Trophoblast cell (in vitro differentiated cells and primary cell): Measurements from ENCODE around the gene PFN1.

Experiments
- DNase-seq, 2 donors: peaks; one replicate each; pipeline ENCODE4 v3.0.0-alpha.2; 2016
- H2AFZ ChIP-seq: 2 replicates; pipeline ENCODE4 v1.6.1; 2013; ENCODE audit warnings: low read length, moderate library complexity, mild to moderate bottlenecking; ENCODE audit not compliant: insufficient read depth, poor library complexity
- H2AK5ac ChIP-seq: 2 replicates; pipeline ENCODE4 v1.6.1; 2013; ENCODE audit warnings: mild to moderate bottlenecking, low read length
- H2BK120ac ChIP-seq: 2 replicates; pipeline ENCODE4 v1.6.1; 2013; ENCODE audit warnings: low read length, mild to moderate bottlenecking, moderate library complexity; ENCODE audit not compliant: insufficient read depth, poor library complexity
- H2BK12ac ChIP-seq: 2 replicates; pipeline ENCODE4 v1.6.1; 2013; ENCODE audit warnings: mild to moderate bottlenecking, low read length, moderate library complexity
- H2BK5ac ChIP-seq: 2 replicates; pipeline ENCODE4 v1.6.1; 2013; ENCODE audit warnings: low read length, low read depth, moderate library complexity, mild to moderate bottlenecking; ENCODE audit not compliant: poor library complexity
- H3K14ac ChIP-seq: 2 replicates; pipeline ENCODE4 v1.6.1; 2013; ENCODE audit warnings: mild to moderate bottlenecking, low read length
- H3K18ac ChIP-seq: 2 replicates; pipeline ENCODE4 v1.6.1; 2013; ENCODE audit warnings: mild to moderate bottlenecking, low read length
- H3K23ac ChIP-seq: 2 replicates; pipeline ENCODE4 v1.6.1; 2013; ENCODE audit warnings: low read length
- H3K27ac ChIP-seq: 2 replicates; pipeline ENCODE4 v1.5.1; 2013; ENCODE audit warnings: low read depth, mild to moderate bottlenecking, inconsistent platforms, low read length, moderate library complexity
- H3K27me3 ChIP-seq: 2 replicates; pipeline ENCODE4 v1.6.1; 2013; ENCODE audit warnings: inconsistent platforms, mild to moderate bottlenecking, low read length, moderate library complexity; ENCODE audit not compliant: insufficient read depth
- H3K36me3 ChIP-seq, 2 experiments: 1 replicate in 1 of 2; 2 replicates in 1 of 2; pipeline ENCODE4 v1.6.1; 2013; ENCODE audit warnings: low read length in 2 of 2, mild to moderate bottlenecking in 2 of 2, moderate library complexity in 1 of 2; ENCODE audit not compliant: insufficient read depth in 2 of 2, control insufficient read depth in 1 of 2
- H3K4ac ChIP-seq: 2 replicates; pipeline ENCODE4 v1.6.1; 2013; ENCODE audit warnings: low read depth, mild to moderate bottlenecking, low read length, moderate library complexity
- H3K4me1 ChIP-seq, 2 experiments: 1 replicate in 1 of 2; 2 replicates in 1 of 2; pipeline ENCODE4 v1.6.1; 2013; ENCODE audit warnings: low read length in 2 of 2, mild to moderate bottlenecking in 2 of 2, moderate library complexity in 1 of 2; ENCODE audit not compliant: insufficient read depth in 2 of 2, control insufficient read depth in 1 of 2
- H3K4me2 ChIP-seq: 2 replicates; pipeline ENCODE4 v1.6.1; 2013; ENCODE audit warnings: inconsistent platforms, mild to moderate bottlenecking, low read length, moderate library complexity
- H3K4me3 ChIP-seq: 2 replicates; pipeline ENCODE4 v1.5.1; 2013; ENCODE audit warnings: mild to moderate bottlenecking, low read depth, low read length, inconsistent platforms
- H3K79me1 ChIP-seq: one replicate; pipeline ENCODE4 v1.6.1; 2013; ENCODE audit warnings: low read length
- H3K79me2 ChIP-seq: 2 replicates; pipeline ENCODE4 v1.6.1; 2013; ENCODE audit warnings: low read length, mild to moderate bottlenecking; ENCODE audit not compliant: control insufficient read depth, insufficient read depth, poor library complexity
- H3K9ac ChIP-seq: 2 replicates; pipeline ENCODE4 v1.6.1; 2013; ENCODE audit warnings: mild to moderate bottlenecking, low read length
- H3K9me3 ChIP-seq: 2 replicates; pipeline ENCODE4 v1.6.1; 2013; ENCODE audit warnings: low read depth, mild to moderate bottlenecking, control low read depth, inconsistent platforms, low read length; ENCODE audit not compliant: insufficient read depth
- H4K12ac ChIP-seq: 2 replicates; pipeline ENCODE4 v1.6.1; 2013; ENCODE audit warnings: low read depth, mild to moderate bottlenecking, low read length, moderate library complexity
- H4K8ac ChIP-seq: 2 replicates; pipeline ENCODE4 v1.6.1; 2013; ENCODE audit warnings: low read depth, mild to moderate bottlenecking, low read length, moderate library complexity
- H4K91ac ChIP-seq: one replicate; pipeline ENCODE4 v1.6.1; 2013; ENCODE audit warnings: low read depth, mild to moderate bottlenecking, low read length, moderate library complexity
- WGBS: extraction: QIAGEN DNeasy Blood & Tissue Kit; methylation state at CpG from one replicate; pipeline ENCODE4 v1.1.7; 2013; ENCODE audit warnings: missing lambda C conversion rate; ENCODE audit not compliant: insufficient read length, insufficient coverage; ENCODE audit errors: extremely low coverage; 5-methylcytosine and 5-hydroxymethylcytosine counted together

PFN1 gene

GRCh38 chr17:4945944-4946280 lies 2.4 kb downstream of the PFN1 start:
- peak overlapping the region; percentile 93 for H3K4me2 ChIP-seq
- peaks cover 37 to 49% of the 10 kb centered on the region in 2 experiments for H3K36me3 ChIP-seq
- no peak overlapping the region for H4K91ac ChIP-seq
- no peak overlapping the region for H2BK5ac ChIP-seq
- no peak overlapping the region for H2AFZ ChIP-seq
- no peak for DNase-seq
- no peak overlapping the region for H2AK5ac ChIP-seq
- peaks cover 27% of the 10 kb centered on the region for H3K79me2 ChIP-seq
- H3K23ac ChIP-seq: no peak overlapping the region
- H3K18ac ChIP-seq: no peak overlapping the region
- H3K4me1 ChIP-seq: peaks cover 24 to 34% of the 10 kb centered on the region in 2 experiments
- H3K9ac ChIP-seq: no peak overlapping the region
- H3K9me3 ChIP-seq: peaks cover 1% of the 10 kb centered on the region
- no CpG with 5 or more reads among the region's 4 CpGs for WGBS
- H2BK12ac ChIP-seq: no peak overlapping the region
- H3K27me3 ChIP-seq: no peaks in the 10 kb centered on the region
- H3K27ac ChIP-seq: peak overlapping the region; percentile 0
- H4K8ac ChIP-seq: no peak overlapping the region
- peaks cover 30% of the 10 kb centered on the region for H3K79me1 ChIP-seq
- H4K12ac ChIP-seq: no peak overlapping the region
- no peak overlapping the region for H2BK120ac ChIP-seq
- no peak overlapping the region for H3K14ac ChIP-seq
- peak overlapping the region; percentile 71 for H3K4ac ChIP-seq
- H3K4me3 ChIP-seq: no peak overlapping the region

- Histone ChIP-seq H3K4me3 (no peak overlapping the region), H3K27ac (peak overlapping the region; percentile 57), H2AFZ (no peak overlapping the region), H2AK5ac (no peak overlapping the region), H3K4me2 (peak overlapping the region; percentile 93), H3K9me3 (peaks cover 1% of the 10 kb centered on the region), H2BK5ac (no peak overlapping the region), H4K8ac (no peak overlapping the region), H3K27me3 (no peaks in the 10 kb centered on the region), H4K91ac (no peak overlapping the region), H3K36me3 (peaks cover 37 to 49% of the 10 kb centered on the region in 2 experiments), H3K79me1 (peaks cover 32% of the 10 kb centered on the region), H3K4me1 (peaks cover 19 to 29% of the 10 kb centered on the region in 2 experiments), H3K9ac (peak overlapping the region; percentile 2), H2BK12ac (no peak overlapping the region), H3K79me2 (peaks cover 31% of the 10 kb centered on the region), H4K12ac (no peak overlapping the region), H3K18ac (no peak overlapping the region), H3K23ac (no peak overlapping the region), H3K14ac (no peak overlapping the region), H2BK120ac (no peak overlapping the region), H3K4ac (peak overlapping the region; percentile 71)
- peak; percentile 92 for DNase-seq
- 100% methylated on average over 1 of the region's 7 CpGs for WGBS
Measured at GRCh38 chr17:4945176-4945943, 3.0 kb downstream of the PFN1 start.

- no peak for DNase-seq
- H3K23ac ChIP-seq: no peak overlapping the region
- no peak overlapping the region for H2BK5ac ChIP-seq
- H4K12ac ChIP-seq: no peak overlapping the region
- WGBS: no CpG with 5 or more reads among the region's 8 CpGs
- H3K4me2 ChIP-seq: peak overlapping the region; percentile 0
- peaks cover 30% of the 10 kb centered on the region for H3K79me1 ChIP-seq
- no peaks in the 10 kb centered on the region for H3K27me3 ChIP-seq
- H3K36me3 ChIP-seq: peaks cover 37 to 49% of the 10 kb centered on the region in 2 experiments
- H3K4me1 ChIP-seq: peaks cover 17 to 25% of the 10 kb centered on the region in 2 experiments
- peak overlapping the region; percentile 4 for H3K4ac ChIP-seq
- H3K79me2 ChIP-seq: peaks cover 27% of the 10 kb centered on the region
- peaks cover 1% of the 10 kb centered on the region for H3K9me3 ChIP-seq
- no peak overlapping the region for H2AFZ ChIP-seq
- peak overlapping the region; percentile 47 for H3K18ac ChIP-seq
- no peak overlapping the region for H2BK120ac ChIP-seq
- no peak overlapping the region for H3K9ac ChIP-seq
- no peak overlapping the region for H4K91ac ChIP-seq
- H3K27ac ChIP-seq: peak overlapping the region; percentile 57
- peak overlapping the region; percentile 9 for H4K8ac ChIP-seq
- H3K14ac ChIP-seq: no peak overlapping the region
- no peak overlapping the region for H2BK12ac ChIP-seq
- no peak overlapping the region for H3K4me3 ChIP-seq
- H2AK5ac ChIP-seq: no peak overlapping the region
Measured at GRCh38 chr17:4944554-4945175, 3.7 kb downstream of the PFN1 start.

GRCh38 chr17:4944163-4944553 lies 4.2 kb downstream of the PFN1 start:
- no peak overlapping the region for H2BK12ac ChIP-seq
- H3K23ac ChIP-seq: no peak overlapping the region
- no peak overlapping the region for H3K9ac ChIP-seq
- peaks cover 30% of the 10 kb centered on the region for H3K79me1 ChIP-seq
- no peak overlapping the region for H3K4me2 ChIP-seq
- no peak overlapping the region for H2AK5ac ChIP-seq
- peaks cover 17 to 27% of the 10 kb centered on the region in 2 experiments for H3K4me1 ChIP-seq
- peaks cover 31% of the 10 kb centered on the region for H3K79me2 ChIP-seq
- WGBS: no CpG with 5 or more reads among the region's 3 CpGs
- H3K4ac ChIP-seq: no peak overlapping the region
- no peak overlapping the region for H3K18ac ChIP-seq
- H4K8ac ChIP-seq: no peak overlapping the region
- H2BK120ac ChIP-seq: no peak overlapping the region
- H2BK5ac ChIP-seq: no peak overlapping the region
- H2AFZ ChIP-seq: no peak overlapping the region
- peak in 1 of 2 donors; percentile 49 for DNase-seq
- peak overlapping the region; percentile 57 for H3K27ac ChIP-seq
- H4K12ac ChIP-seq: no peak overlapping the region
- no peak overlapping the region for H3K4me3 ChIP-seq
- H4K91ac ChIP-seq: no peak overlapping the region
- no peaks in the 10 kb centered on the region for H3K27me3 ChIP-seq
- H3K9me3 ChIP-seq: peaks cover 1% of the 10 kb centered on the region
- peaks cover 37 to 49% of the 10 kb centered on the region in 2 experiments for H3K36me3 ChIP-seq
- no peak overlapping the region for H3K14ac ChIP-seq
